Measurements from ENCODE around the gene RPS8. TPM values are rescaled to one million over a fixed set of nuclear protein-coding genes. Genes with fewer than 3 reads are reported as not detected.
A peak's percentile ranks its signal among the peaks of the same experiment; 100 is the strongest.

The RPS8 gene
- total RNA-seq, result 1,100 and 1,117 TPM in 2 replicates

DNA sequence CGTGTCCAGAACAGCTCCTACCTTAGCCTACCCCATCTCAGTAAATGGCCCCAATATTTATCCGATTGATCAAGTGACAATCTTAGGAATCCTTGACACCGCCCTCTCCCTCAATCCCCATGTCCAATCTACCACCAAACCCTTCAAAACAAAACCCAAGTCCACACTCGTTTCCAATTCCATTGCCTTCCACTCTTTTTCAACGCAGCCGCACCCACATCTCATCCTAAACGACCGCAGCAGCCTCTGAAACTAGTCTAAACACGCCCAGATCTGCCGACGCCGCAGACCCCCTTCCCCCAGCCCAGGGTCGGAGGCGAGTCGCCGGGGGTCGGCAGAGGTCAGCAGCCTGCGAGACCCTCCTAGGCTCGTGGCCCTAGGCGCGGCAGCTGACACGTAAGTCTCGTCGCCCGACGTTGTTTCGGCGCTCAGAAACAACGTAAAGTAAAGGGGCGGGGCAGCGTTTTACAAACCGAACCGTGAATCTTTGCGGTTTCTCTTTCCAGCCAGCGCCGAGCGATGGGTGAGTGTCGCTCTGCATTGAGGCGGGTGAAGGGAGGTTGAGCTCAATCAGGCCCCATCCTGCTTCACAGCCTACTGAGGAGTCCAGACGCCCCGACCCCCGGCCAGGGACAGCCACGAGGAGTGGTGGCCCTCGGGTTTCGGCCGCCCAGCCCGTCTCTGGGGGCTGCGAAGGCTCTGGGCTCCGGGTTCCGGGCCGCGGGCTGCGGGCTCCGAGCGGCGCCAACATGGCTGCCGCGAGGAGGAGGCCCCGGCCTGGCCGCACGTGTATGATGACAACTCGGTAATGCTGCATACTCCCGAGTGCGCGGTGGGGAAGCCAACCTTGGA is at the start of gene RPS8:
TSS of gene RPS8 (plus strand) at position 463 of the 852 bp plus-strand sequence. CDS start at position 520, 57 bp downstream.

DNA sequence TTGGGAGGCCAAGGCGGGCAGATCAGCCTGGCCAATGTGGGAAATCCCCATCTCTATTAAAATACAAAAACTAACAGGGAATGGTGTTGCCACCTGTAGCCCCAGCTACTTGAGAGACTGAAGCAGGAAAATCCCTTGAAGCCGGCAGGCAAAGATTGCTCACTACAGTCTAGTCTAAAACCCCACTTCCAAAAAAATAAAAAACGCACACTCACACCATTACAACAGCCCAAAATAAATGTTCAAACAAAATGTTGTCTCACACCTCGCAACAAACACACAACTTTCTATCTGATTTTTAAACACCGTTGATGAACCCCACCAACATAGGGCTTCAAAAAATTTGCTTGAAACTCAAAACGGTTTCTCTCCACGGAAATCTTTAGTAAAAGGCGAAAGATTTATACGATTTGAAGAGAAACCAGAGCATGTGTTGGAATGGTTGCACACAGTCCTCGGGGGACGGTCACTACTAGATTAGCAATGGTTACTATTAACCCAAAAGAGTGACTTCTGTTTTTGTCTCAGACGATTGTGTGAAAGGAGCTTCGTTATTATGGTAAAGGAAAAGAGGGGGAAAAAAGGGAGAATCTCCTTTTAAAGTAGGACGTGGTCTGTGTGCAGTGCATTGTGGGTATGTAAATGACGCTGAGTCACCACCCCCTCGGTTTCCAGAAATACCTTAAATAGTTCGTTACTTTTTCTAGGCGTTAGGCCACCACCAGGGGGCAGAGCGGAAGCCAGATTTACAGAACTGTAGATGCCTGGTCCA is 44.4 kb upstream of the RPS8 start, which contains the start of gene RNU5D-1:
TSS of gene RNU5D-1 (minus strand) at position 430 of the 772 bp plus-strand sequence.

DNA sequence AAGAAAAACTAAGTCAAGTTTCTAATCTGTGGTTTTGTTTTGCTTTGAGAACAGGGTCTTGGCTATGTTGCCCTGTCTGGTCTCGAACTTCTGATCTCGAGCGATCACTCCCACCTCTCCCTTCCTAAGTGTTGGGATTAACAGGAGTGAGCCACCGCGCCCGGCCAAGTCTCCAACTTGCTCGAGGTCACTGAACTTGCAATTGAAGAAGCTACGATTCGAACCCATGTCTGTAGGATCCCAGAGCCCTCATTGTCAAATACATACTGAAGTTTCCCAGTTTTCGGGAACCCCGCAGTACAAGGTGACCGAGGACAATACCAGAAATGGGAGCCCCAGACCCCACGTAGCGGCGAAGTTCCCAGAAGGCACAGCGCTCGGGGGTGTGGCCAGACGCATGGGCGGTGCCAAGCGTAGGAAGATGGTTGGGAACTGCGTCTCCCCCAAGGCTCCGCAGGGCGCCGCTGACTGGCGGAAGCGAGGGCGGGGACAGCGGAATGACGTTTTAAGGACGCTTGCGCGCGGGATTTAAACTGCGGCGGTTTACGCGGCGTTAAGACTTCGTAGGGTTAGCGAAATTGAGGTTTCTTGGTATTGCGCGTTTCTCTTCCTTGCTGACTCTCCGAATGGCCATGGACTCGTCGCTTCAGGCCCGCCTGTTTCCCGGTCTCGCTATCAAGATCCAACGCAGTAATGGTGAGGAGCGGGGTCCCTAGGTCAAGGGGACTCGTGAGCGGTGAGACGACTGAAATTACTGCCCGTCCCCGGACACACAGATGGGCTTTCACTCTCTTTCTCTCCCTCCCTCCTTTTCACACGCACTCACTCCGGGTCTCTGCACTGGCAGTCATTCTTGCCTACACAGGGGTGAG is 35.8 kb upstream of the RPS8 start, which contains the start of gene KIF2C:
TSS of gene KIF2C (plus strand) at position 531 of the 872 bp plus-strand sequence. CDS start at position 627, 96 bp downstream.

DNA sequence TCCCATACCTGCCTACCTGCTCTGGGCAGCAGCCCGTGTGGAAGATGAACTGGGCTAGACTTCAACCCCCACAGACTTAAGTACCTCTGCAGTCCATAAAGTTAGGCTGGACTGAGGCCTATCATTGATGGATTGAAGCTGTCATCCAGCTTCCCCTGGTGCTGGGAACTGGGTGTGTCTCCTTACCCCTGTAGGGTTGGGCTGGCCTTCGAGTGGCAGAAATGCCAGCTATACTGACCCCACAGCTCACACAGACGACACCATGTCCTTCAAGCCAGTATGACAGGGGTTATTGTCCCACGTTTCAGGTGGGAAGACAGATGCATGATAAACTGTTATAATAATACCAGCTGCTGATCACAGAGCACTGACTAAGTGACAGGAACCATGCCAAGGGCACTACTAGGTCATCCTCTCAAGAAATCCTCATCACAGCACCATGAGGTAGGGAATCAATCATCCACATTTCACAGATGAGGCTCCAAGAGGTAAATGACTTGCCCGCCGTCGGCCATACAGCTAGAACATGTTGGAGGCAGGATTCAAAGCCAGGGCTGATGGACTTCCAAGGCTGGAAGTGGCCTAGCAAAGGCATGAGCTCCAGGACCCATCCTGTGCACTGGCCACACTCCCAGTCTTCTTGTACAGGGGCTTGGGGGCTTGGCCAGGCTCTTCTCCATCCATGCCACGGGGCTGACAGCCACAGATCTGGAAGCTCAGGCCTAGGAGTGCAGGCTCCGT is 12.9 kb downstream of the RPS8 start, which contains the start of gene BEST4:
TSS of gene BEST4 (minus strand) at position 51 of the 741 bp plus-strand sequence. CDS start 465 bp downstream, outside the sequence.

DNA sequence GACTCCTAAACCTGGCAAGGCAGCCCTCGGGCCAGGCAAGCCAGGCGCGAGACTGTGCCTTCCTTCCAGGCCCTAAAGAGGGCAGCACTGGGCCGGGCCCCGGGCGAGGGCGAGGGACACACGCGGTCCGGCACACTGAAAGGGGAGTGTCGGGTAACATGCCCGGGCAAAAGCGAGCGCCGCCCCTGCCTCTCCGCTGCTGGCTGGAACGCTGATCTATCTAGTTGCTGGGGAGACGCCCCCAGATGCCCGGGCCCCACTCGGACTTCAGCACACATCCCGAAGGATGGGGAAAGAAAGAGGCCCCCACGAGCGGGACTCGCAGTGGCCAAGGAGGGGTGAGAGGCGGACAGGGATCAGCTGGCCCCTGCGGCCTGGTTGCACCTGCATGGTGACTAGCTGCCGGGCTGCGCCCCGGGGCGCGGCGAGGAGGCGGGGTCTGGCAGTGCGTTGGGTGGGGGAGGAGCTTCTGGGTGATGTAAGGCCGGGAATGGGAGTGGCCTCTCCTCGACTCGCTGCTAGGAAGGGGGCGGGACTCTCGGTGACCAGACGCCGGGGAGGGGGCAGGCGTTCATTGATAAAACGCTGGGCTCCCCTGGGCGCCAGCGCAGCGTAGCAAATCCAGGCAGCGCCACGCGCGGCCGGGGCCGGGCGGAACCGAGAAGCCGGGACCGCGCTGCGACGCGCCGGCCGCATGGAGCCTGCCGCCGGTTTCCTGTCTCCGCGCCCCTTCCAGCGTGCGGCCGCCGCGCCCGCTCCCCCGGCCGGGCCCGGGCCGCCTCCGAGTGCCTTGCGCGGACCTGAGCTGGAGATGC is 24.6 kb downstream of the RPS8 start, which contains the start of gene PLK3:
TSS of gene PLK3 (plus strand) at position 608 of the 815 bp plus-strand sequence. CDS start at position 695, 87 bp downstream.

DNA sequence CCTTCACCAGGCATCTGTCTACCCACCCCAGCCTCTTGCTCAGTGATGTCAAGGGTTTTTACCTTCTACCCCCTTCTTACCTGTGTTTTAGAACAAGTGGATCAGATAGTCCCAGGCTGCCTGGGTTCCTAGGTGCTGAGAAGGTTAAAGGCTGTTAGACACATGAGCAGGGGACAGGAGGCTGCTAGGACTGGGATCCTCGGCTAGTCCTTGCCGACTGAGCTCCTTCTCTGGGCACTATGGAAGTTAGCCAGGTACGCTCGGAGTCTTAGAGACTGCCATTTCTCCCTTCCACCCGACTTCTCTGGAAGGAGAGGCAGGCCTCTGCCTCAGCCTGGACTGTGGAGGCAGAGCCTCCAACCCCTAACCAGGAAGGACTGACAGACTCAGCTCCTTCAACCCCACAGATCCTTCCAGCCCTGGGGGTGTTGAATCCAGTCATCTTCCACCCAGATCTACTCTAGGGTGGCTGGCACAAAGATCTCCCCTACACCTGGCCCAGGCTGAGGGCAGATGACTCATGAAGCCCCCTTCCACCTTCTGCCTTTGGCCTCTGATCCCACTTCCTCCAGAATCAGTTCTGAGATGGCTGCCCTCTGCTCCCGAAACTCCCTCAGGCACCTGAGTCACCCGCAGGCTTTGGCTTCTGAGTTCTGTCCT is 31.5 kb downstream of the RPS8 start, which contains the start of gene DYNLT4:
TSS of gene DYNLT4 (minus strand) at position 648 of the 660 bp plus-strand sequence. CDS start 683 bp downstream, outside the sequence.

DNA sequence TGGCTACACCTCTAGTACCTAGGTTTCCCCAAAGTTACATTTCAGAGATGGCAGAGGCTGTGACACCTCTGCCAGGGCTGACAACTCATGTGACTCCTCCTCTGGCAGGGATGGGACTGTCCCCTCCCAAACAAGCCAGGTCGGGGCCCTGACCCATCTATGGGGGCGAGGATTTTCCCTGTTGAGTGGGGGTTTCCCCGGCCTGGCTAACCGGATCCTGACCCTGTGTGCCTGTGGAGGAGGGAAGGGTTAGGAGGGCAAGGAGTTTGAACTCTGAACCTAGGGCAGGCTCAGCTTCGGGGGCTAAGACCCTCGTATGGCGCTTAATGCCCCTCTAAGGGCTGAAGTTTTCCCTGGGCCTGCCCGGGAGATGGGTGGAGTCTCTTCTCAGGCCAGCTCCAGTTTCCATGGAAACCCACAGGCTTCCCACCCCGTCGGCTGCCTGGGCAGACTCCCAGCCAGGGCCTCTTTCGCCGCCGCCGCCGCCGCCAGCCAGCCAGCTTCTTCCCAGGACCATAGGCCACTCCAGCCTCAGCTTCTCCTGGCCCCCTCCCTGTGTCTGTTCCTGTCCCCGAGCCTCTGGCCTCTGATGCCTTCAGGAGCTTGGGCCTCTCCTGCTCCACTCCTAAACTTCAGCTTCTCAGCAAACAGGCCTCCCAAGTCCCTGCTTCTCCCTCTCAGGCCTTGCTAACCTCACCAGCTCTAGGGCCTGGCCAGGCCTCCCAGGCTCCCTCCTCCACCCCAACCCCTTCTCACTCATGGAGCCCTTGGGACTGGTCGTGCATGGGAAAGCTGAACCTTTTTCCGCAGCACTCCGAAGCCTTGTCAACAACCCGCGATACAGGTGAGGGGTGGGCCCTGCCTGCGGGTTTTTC is 33.0 kb downstream of the RPS8 start, which contains the start of gene BTBD19:
TSS of gene BTBD19 (plus strand) at position 461 of the 875 bp plus-strand sequence. CDS start at position 759, 298 bp downstream.

Small RNAs within 50 kb of the gene (small RNA-seq; reads per million reads assigned to genes)
- gene RNU5D-1, result 286 reads per million, percentile 99 among the genes with 10 or more reads in this experiment
- gene SNORD38A, result 1,942 reads per million, percentile 100 among the genes with 10 or more reads in this experiment
- not detected for gene SNORD38B
- gene SNORD46, result 55.8 reads per million, percentile 98 among the genes with 10 or more reads in this experiment
- not detected for gene SNORD55

Other genes starting within 250 kb of the RPS8 start
- gene TMEM53, start 101.1 kb upstream of the RPS8 start, total RNA-seq, result 7.1 and 15.8 TPM in 2 replicates
- gene ARMH1, start 100.8 kb upstream of the RPS8 start, total RNA-seq, result 0.22 and 3.9 TPM in 2 replicates
- gene RNU5D-1, start 44.4 kb upstream of the RPS8 start, total RNA-seq, result not detected in 2 replicates
- 4.3 and 11.2 TPM in 2 replicates for gene KIF2C, start 35.7 kb upstream of the RPS8 start, total RNA-seq
- under 0.01 and 0.11 TPM in 2 replicates for gene BEST4, start 12.6 kb downstream of the RPS8 start, total RNA-seq
- 6.3 and 18.9 TPM in 2 replicates for gene PLK3, start 24.8 kb downstream of the RPS8 start, total RNA-seq
- gene DYNLT4, start 31.8 kb downstream of the RPS8 start, total RNA-seq, result 2.4 TPM in 1 of 2 replicates, not detected in the other
- gene BTBD19, start 33.0 kb downstream of the RPS8 start, total RNA-seq, result 8.6 and 11.8 TPM in 2 replicates
- under 0.01 TPM in 1 of 2 replicates, not detected in the other for gene PTCH2, start 67.7 kb downstream of the RPS8 start, total RNA-seq
- 9.4 and 18.5 TPM in 2 replicates for gene EIF2B3, start 211.1 kb downstream of the RPS8 start, total RNA-seq
- 20.0 and 36.7 TPM in 2 replicates for gene HECTD3, start 235.8 kb downstream of the RPS8 start, total RNA-seq
- 93.8 and 143 TPM in 2 replicates for gene UROD, start 236.7 kb downstream of the RPS8 start, total RNA-seq

Data from placental epithelial cell (primary cell).